ENCODE data around the gene RAPH1.
"Not testable (repeated sequence)": the region's sequence is repeated elsewhere in the genome, so short reads cannot be mapped to it uniquely, and the experiment has no call there.

RAPH1 gene

DNA sequence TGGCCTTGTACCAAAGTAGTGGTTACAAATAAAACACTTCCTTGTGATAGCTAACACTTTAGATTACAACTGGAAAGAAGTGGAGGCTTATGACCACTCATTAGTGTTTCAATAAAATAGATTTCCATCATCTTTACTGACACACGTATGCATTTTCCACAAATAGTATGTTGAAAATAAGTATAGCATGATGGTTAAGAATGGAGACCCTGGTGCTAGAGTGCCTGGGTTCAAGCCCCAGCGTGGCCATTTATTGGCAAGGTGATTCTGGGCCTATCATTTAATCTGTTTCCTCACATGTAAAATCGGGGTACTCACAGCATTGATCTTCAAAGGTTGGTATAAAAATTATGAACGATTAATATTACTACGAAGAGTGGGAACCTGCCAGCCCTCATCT is 54.5 kb downstream of the RAPH1 start:
- DNase-seq = no peak

DNA sequence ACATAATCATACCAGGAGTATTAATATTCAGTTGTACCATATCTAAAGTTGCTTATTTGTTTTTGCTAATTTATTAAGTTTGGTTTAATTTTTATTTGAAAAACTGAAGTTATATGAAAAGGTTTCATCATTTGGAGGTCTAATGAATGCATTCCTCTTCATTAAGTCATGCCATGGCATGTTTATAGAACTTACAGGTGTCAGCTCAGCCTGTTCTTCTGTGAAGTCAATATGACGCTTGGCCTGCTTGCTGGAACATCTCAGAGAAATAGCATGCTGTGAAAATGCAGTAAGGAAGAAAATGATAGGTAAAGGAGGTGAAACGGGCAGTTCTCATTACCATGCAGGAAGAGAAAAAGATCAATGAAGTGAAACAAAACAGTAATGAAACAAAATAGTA is 58.2 kb downstream of the RAPH1 start:
- DNase-seq = no peak

DNA sequence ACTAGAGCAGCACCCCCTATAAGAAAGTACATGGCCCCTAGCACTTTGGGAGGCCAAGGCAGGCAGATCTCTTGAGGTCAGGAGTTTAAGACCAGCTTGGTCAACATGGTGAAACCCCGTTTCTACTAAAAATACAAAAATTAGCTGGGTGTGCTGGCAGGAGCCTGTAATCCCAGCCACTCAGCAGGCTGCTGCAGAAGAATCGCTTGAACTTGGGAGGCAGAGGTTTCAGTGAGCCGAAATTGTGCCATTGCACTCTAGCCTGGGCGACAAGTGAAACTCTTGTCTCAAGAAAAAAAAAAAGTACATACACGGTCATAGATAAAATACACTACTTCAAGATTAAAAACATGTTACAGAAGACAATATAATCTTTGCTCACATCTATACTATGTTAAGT is 63.8 kb downstream of the RAPH1 start:
- DNase-seq = no peak

DNA sequence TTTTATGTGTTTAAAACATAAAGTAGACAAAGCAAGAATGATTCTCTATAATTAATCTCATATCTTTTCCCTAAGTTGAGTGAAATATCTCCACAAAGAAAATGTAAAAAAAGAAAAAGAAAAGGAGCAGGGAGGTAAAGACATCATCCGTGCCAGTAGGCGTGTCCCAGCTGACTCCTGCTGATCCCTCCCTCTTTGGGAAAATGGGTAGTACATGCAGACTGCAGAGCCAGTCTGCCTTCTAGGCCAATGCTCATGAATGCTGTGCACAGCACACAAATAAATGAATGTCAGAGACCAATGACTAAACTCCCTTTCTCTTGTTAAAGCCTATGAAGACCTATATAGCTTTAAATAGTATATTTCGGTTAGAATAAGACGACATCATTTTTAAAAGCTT is 64.7 kb downstream of the RAPH1 start:
- DNase-seq = no peak

DNA sequence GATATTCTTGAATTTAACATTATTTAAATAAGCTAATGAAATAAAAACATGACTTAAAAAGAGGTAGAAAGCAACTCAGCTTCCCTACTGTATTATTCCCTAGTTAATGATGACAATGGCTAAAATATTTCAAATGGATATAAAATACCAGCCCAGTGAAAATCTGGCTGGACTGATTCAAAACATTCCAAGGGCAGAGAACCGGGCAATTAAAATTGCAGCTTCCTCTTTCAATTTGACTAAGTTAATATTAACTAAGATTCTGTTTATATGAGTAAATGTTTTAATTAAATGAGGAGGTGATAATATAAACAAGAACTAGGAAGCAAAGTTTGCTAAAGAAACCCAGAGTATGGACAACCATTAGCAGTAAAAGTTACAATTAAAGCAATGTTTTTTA is 65.6 kb downstream of the RAPH1 start:
- DNase-seq = no peak

DNA sequence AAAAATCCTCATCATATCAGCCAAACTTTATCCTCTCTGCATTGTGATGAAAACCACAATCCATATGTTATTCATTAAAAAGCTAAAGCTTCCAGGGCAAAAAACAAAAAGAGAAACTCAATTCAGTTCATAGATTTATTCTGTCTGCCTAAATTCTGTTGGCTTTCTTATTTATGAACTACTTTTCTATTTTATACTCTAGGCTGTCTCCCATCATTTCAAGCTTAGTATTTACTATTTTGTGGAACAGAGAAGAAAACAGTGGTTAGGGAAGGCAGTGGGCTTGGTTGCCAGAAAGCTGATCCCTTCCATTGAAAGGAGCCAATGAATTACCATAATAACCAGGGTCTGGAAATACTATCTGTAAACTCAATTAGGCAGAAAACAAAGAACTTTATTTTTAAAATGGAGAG is 71.8 kb downstream of the RAPH1 start:
- DNase-seq = no peak

DNA sequence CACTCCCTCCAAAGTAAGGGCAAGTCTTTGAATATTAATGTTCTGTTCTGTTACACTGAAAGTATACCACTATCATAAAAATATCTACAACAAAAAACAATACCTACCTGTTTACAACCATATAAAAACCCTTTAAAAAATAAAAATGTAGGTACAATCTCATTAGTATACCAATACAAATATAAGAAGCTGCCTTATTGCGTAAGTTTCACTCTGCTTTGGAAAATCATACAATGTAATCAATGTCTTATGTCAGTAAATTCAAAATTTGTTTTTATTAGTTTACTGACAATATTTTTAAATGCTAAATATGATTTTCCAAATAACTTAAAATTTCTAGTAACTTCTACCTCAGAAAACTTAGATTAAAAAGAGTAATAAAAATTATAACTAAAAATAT is 72.8 kb downstream of the RAPH1 start:
- no peak for DNase-seq

DNA sequence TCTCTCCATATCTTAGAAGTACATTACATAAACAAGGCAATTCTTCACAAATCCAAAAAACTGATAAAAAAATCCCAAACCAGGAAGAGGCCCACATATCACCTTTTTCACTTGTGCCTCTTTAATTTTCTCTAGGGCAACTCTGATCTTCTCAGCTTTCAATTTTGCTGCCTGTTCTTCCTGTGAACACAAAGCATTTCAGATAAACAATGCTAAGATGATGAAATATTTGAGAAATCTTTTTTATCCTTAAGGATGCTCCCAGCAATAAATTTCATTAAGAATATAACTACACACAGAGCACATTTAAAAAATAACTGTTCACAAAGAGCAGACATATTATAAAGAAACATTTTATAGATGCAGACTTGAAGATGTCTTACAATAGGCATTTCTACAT is 73.4 kb downstream of the RAPH1 start:
- DNase-seq = no peak

DNA sequence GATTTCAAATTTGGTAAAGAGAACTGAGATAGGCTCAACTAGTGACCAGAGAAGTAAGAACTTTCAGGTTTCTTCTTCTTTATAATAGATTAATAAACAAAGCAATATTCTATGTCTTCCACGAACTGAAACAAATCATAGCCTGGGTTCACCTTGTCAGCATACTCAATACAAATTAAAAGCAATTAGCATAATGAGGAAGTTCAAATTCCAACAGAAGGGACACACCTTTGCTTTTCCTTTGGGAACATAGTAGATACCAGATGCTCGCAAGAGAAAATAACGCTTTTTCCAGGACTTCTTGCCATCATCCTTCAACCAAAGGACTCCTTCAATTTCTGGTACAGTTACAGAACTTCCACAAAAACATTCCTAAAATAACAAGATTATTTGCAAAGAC is 79.9 kb downstream of the RAPH1 start:
- no peak for DNase-seq

DNA sequence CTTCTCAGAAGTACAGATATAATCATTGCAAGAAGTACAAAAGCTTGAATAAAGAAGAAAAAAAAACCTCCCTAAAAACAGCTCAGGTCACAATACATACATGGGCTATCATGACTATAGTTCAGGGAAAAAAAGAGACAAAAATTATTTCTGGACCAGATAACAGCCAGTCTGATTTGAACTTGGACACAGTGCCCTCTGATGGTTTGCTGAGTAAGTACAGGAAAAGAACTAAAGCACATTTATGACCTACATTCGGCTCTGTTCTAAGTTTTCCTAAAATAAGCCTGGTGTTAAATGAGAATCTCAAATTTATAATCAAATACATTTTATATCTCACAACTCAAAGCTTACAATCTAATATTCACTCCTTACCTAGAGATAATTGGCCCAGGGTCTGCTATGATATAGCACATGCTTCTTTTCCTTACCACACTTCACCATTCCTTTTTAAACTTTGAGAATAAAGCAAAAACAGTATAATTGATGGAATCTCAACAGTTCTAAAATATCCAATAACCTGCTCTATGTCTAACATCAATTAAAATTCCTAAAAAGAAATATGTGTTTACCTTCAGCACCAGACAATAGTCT is 81.1 kb downstream of the RAPH1 start:
- DNase-seq = no peak

DNA sequence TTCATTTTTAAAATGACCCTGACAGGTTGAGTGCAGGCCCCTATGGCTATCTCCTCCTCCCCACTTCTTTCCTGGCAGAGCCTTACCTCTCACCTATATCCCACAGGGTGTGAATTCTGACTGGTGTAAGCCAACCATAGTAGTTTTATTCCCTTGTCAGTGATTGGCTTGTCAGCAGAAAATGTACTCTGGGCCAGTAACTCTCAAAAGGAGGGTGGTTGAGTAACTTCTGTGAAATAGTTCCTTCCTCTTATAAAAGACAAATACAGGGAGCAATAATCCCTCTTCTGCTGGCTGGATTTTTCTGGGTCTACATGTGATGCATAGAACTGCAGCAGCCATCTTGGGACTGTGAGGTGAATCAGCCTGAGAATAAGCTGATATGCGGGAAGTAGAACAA is 83.4 kb downstream of the RAPH1 start:
- no peak for DNase-seq

DNA sequence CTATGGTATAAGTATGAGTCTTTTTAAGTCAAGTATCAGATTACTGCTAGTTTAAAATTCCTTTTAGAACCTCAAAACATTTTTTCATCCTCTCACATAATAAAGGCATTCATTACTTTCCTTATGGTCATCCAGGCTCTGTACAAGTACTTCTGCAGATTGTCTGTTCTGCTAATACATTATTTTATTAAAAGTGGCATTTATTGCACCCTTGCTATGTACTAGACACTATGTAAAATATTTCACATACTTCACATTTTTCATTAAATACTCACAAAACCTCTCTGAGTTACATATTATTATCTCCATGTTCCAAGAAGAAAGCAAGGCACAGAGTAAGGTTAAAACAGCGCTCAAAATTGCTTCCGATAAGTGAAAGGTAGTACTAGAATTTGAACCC is 84.1 kb downstream of the RAPH1 start:
- DNase-seq = no peak

DNA sequence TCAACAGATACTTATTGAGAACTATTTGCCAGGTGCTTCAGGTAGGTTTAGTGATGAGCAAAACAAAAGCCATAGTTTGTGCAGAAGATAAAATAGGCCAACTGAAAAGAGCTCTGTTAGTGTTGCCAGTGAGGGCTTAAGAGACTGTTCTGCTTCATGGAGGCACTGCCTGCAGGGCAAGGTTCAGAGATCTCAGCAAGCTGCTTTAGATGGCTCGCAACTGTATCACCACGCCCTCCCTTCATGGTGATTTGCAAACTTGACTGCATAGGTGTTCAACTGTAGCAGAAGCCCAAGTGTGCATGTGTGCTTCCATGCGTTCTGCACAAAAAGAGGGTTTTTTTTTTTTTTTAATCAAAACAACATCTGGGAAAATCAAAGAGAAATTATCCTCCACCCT is 84.5 kb downstream of the RAPH1 start:
- DNase-seq = no peak

DNA sequence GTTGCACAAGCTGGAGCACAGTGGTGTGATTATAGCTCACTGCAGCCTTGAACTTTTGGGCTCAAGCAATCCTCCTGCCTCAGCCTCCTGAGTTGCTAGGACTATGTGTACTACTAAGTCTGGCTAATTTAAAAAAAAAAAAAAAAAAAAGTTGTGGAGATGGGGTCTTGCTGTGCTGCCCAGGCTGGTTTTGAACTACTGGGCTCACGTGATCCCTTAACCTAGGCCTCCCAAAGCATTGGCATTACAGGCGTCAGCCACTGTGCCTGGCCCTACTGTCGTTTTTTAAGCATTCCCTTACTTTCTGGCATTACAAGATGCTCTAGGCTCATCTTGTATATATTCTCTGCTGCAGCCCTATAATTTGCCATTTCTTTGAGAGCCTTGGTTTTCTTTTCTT is 88.3 kb downstream of the RAPH1 start:
- DNase-seq = no peak

DNA sequence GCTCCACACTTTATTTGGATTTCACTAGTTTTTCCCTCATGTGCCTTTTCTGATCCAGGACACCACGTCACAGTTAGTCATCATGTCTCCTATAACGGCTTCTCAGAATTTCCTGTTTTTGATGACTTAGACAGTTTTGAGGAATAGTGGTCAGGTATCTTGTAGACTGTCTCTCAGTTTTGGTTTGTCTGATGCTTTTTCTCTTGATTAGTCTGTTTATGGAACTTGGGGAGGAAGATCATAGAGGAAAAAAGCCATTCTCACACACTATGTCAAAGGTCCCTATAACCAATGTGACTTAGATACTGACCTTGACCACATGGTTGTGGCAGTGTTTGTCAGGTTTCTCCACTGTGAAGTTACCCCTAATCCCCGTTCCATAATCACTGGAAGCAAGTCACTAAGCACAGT is 89.0 kb downstream of the RAPH1 start:
- DNase-seq = no peak

DNA sequence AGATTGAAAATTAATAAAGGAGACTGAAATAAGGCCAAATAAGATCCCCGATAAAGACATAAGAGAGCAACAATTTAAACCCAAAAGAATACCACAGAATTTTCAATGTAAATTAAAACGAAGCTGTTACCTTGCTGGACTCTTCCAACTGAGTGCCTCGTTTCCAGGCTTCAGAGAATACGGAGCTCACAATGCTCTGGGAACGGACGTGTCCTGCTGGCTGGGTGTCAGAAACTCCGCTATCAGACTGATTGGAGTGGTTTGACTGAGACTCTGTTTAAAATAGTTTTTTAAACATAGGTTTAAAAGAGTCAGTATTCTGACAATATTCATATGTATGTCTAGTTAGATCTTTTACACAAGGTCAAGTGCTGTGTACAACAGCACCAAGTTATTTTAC is 90.4 kb downstream of the RAPH1 start:
- no peak for DNase-seq

DNA sequence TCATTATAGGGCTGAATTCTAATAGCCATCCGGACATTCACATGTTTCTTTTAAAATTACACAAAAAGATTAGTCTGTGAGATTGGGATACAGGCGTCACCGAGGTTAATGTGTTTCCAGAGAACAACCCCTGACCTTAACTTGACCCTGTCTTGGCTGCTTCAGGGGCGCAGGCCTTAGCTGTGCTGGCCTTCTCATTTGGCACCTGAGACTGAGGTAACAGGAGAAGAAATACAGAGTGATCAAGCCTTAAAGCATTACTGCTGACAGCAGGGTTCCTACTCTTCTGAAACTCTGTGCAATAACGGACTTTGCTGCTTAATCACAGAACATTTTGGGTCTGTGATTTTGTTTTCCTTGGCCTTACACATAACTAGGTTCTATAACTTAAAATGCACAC is 92.6 kb downstream of the RAPH1 start:
- no peak for DNase-seq

DNA sequence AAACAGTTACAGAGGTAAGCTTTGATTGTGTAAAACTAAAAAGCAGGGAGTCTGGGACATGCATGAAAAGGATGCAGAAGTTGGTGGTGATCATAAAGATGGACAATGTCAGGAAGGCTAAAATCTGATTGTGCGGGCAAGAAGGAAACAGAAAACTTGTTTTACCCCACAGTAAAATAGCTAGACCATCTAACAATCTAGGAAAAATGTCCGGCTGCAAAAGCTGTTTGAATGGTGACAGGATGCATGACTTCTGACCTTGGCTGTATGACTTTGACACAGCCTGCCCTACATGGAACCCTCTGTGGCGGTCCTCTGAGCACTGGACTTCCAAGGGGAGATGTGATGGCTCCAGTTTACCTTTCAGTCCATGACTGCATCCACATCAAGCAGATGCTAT is 93.6 kb downstream of the RAPH1 start:
- DNase-seq = no peak

DNA sequence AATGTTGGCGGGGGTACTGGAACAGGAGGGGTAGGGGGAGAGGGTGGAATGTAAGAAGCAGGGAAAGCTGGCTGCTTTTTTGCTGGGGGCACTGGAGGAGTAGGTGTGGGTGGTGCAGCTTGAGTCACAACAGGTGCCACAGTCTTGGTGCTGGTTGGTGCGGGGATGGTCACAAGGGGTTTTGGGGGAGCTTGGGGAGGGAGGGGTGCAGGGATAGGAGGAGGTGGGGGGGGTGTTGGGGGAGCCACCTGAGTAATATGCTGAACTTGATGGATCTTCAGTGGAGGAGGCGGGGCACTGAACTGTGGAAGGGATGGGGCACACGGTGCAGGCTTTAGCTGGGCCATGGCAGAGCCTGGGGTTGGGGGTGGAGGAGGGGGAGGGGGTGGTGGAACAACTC is 94.4 kb downstream of the RAPH1 start:
- no peak for DNase-seq

DNA sequence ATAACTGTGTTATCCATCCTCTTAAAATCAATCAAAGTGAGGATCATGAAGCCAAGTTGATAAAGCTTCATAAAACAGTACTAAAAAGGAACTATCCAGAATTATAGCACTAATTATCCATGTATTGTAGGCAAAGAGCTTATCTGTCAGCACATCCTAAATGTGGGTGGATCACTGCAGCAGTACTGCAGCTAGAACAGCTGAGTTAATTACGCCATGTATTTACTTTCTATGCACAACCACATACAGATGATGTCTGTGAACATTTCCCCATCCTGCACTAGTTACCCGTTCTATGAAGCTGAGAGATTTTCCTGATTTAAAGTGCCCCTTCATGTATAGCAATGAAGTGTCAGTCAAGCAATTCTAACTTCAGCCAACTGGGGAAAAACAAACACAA is 96.6 kb downstream of the RAPH1 start:
- no peak for DNase-seq

DNA sequence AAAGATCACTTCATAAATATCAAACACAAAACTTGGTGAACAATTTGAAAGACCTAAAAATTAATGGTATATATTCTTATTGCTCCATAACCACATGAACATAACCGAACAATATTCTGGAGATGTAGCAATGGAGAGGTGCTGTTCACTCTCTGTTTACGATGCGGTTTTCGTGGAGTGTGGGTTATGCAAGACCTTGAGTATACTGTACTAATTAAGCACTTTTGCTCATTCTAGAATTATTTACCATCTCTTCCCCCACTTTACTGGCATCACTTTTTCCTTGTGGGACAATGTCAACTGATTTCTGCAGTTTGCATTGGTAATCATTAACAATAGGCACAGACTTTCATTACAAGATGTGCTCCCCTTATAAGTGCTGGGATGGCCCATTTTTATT is 97.6 kb downstream of the RAPH1 start:
- DNase-seq = no peak

DNA sequence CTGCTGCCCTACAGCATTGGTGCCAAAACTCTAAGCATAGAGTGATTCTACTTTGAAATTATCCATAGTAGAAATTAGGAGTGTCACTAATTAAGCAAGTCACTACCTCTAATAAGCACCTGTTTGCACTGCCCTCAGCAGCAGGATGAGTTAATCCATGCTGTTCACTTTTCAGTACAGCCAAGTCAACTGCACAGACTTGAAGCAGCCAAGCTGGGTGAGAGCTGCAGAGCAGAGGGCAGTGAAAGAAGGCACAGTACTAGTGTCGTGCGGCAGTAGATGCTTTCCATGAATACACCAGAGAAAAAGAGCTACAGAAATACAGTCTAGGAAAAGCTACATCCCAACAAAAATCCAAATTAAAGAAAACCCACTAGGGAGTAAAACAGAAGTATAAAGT is 98.6 kb downstream of the RAPH1 start:
- DNase-seq = no peak

DNA sequence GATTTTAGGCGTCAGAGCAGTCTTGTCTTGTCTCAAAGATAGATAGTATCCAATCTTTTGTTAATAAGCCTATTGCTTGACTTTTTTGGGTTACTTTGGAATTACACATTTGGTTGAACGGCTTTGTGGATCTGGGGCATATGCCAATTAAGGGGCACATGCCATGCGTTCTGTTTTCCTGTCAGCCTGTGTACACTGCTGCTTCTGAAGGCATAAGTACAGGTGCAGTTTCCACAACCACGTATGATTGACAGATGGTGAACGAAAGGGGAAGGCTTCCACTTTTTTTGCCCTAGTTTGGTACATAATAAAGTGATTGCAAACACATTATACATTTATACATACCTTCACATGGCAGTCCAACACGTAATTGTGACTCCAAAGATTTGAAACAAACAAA is 102.3 kb downstream of the RAPH1 start:
- DNase-seq = no peak

DNA sequence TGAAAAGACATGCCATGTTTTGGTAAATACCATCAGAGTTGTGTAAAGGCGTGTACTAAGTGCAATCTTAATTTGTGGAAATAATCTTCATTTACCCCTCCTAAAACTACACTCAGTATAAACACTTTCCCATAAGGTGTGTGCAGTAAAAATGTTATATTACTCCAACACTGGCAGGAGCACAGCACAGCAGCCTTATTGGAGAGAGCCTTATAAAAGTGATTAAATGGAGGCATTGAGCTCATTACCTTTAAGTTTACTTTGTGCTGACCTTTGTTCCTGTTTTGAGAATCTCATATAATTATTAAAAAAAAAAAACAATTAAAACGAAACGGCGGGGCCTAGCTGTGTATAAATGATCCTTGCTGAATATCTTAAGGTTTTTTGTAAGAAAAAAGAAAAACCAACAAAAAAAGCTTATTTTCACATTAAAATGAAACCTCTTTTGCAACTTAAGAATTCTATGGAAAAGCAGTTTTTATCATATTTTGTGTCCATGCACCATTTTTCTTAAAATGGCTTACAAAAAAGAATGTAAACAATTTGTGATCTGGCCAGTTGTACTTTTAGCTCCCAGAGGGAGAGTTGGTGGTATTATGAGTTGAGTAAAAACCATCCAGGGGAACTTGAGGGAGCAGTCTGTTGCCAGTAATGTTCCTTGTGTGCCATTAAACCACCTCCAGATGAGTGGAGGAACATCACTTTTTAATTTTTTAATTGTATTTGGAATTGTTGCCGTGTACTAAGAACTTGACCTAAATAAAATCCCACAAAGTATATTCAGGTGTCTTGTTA is 103.5 kb downstream of the RAPH1 start:
- no peak for DNase-seq

DNA sequence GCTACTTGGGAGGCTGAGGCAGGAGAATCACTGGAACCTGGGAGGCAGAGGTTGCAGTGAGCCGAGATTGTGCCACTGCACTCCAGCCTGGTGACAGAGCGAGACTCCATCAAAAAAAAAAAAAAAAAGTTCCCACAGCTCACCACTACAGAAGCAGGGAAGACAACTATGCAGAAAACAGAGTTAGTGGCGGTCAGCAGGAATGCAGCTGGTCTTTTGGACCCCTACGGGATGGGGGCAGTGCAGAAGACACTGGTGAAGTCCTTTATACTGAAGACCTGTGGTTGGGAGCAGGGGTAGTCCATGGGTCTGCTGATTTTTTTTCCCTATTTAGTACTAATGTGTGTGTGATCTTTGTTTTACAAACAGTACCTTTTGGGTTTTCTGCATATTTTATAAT is 105.5 kb downstream of the RAPH1 start:
- DNase-seq = not testable (repeated sequence)

All from NCI-H187 (cell line).